NOMO-1 treated with DMSO at 0.1 percent for 48 hours (cell line): Measurements from ENCODE around the gene SKIC2.
"Not testable (repeated sequence)": the region's sequence is repeated elsewhere in the genome, so short reads cannot be mapped to it uniquely, and the experiment has no call there.

ENCODE experiments used
- DNase-seq: peaks from one replicate; lab custom pipeline; 2025; ENCODE audit not compliant: unreplicated experiment; lab: John Stamatoyannopoulos, UW

SKIC2 gene

GRCh38 chr6:31958741-31959739 lies at the start of gene SKIC2, which contains the start of gene NELFE:
SKIC2 (plus strand) TSS chr6:31959175; CDS start chr6:31959193, 18 bp downstream.
NELFE (minus strand) TSS chr6:31958971; CDS start chr6:31958446, 525 bp downstream.
- peak; percentile 98 for DNase-seq

GRCh38 chr6:31909298-31909697 lies 49.7 kb upstream of the SKIC2 start:
- not testable (repeated sequence) for DNase-seq

- no peak for DNase-seq
These were observed 47.0 kb upstream of the SKIC2 start for GRCh38 chr6:31911826-31912585.

GRCh38 chr6:31915351-31915750 lies 43.6 kb upstream of the SKIC2 start:
- no peak for DNase-seq

GRCh38 chr6:31915756-31916155 lies 43.2 kb upstream of the SKIC2 start:
- DNase-seq: no peak

GRCh38 chr6:31918069-31918720 lies 40.8 kb upstream of the SKIC2 start:
- DNase-seq: no peak

GRCh38 chr6:31919624-31920303 lies 39.2 kb upstream of the SKIC2 start:
- DNase-seq: no peak

GRCh38 chr6:31920811-31921210 lies 38.2 kb upstream of the SKIC2 start:
- peak; percentile 61 for DNase-seq

- no peak for DNase-seq
These were observed 36.0 kb upstream of the SKIC2 start for GRCh38 chr6:31922942-31923341.

GRCh38 chr6:31927242-31927862 lies 31.6 kb upstream of the SKIC2 start, which contains the start of gene C2:
C2 (plus strand) TSS chr6:31927717; CDS start chr6:31927753, 36 bp downstream.
- DNase-seq: no peak

- DNase-seq: no peak
These were observed 30.9 kb upstream of the SKIC2 start for GRCh38 chr6:31927863-31928671.

GRCh38 chr6:31928672-31928939 lies 30.4 kb upstream of the SKIC2 start:
- DNase-seq: no peak

- DNase-seq: no peak
These were observed 28.0 kb upstream of the SKIC2 start for GRCh38 chr6:31930962-31931361.

GRCh38 chr6:31932137-31932536 lies 26.8 kb upstream of the SKIC2 start:
- not testable (repeated sequence) for DNase-seq

- no peak for DNase-seq
These were observed 25.4 kb upstream of the SKIC2 start for GRCh38 chr6:31933537-31933936.

GRCh38 chr6:31935021-31935420 lies 24.0 kb upstream of the SKIC2 start:
- no peak for DNase-seq

GRCh38 chr6:31935823-31936222 lies 23.2 kb upstream of the SKIC2 start:
- DNase-seq: no peak

GRCh38 chr6:31940256-31940664 lies 18.7 kb upstream of the SKIC2 start:
- DNase-seq: no peak

GRCh38 chr6:31943742-31944141 lies 15.2 kb upstream of the SKIC2 start:
- DNase-seq: no peak

- DNase-seq: no peak
These were observed 13.8 kb upstream of the SKIC2 start for GRCh38 chr6:31945154-31945506.
